ENCODE results near the gene PLA2G2E.

DNA sequence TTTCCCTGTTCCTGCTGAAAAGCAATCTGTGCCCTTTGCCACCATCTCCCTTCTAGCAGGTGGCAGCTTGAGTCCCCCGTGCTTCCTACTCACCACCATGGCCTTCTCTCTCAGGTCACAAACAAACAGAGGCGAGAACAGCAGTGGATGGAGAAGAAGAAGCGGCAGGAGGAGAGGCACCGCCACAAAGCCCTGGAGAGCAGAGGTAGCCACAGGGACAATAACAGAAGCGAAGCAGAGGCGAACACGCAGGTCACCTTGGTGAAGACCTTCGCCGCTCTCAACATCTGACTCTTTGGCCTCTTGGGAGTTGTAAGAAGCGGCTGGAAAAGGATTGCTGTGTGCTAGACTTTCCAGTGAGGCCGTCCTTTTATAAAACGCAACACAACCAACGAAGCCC is 16.0 kb downstream of the PLA2G2E start:
- no peak for TF ChIP-seq POLR2A (IDR thresholded peaks at IDR 0.05; ENCODE audit: low read depth, low read length)
- no peak for TF ChIP-seq POLR2AphosphoS5 (IDR thresholded peaks at IDR 0.05; ENCODE audit: low read depth, low read length)
- no peak for TF ChIP-seq SPI1 (IDR thresholded peaks at IDR 0.05; ENCODE audit: low read depth, low read length)
- no peak for TF ChIP-seq TAF1 (IDR thresholded peaks at IDR 0.05; ENCODE audit: low read depth, low read length)

Data from GM12891 (cell line).